Upper lobe of right lung (tissue), 1 donor: ENCODE measurements around the gene MSN. TPM values are rescaled to one million over a fixed set of nuclear protein-coding genes. Genes with fewer than 3 reads are reported as not detected.

Source experiments
- ATAC-seq: fragments of 200-7000 bp; cut with Tn5 transposase; one replicate; pipeline ENCODE4 v1.9.1; 2020; ENCODE audit warnings: mild to moderate bottlenecking, moderate library complexity
- DNase-seq: peaks from one replicate; pipeline ENCODE4 v3.0.0-alpha.2; 2020
- H3K27ac ChIP-seq: fragments of 200-600 bp; one replicate; pipeline ENCODE4 v1.8.0; 2022
- H3K27me3 ChIP-seq: fragments of 200-600 bp; one replicate; pipeline ENCODE4 v1.8.0; 2022; ENCODE audit warnings: mild to moderate bottlenecking
- H3K36me3 ChIP-seq: fragments of 200-600 bp; one replicate; pipeline ENCODE4 v1.8.0; 2022
- H3K4me1 ChIP-seq: fragments of 200-600 bp; one replicate; pipeline ENCODE4 v1.8.0; 2022
- H3K4me3 ChIP-seq: fragments of 200-600 bp; one replicate; pipeline ENCODE4 v1.8.0; 2022; ENCODE audit warnings: mild to moderate bottlenecking
- H3K9me3 ChIP-seq: fragments of 200-600 bp; one replicate; pipeline ENCODE4 v1.8.0; 2022
- CTCF ChIP-seq: fragments of 200-600 bp; IDR thresholded peaks from one replicate; pipeline ENCODE4 v1.8.0; 2022; ENCODE audit warnings: antibody characterized with exemption
- intact Hi-C: fragments of 100-400 bp; cut with DNase I; formaldehyde crosslinking; loops from one replicate; pipeline ENCODE4 v1.11.0; 2022
- total RNA-seq: library from RNA; stranded (reverse); fragmentation: NEBNext Ultra II Directional; extraction: Animal tissue kit (Norgen Biotek cat#: 25700); gene quantifications from one replicate; pipeline ENCODE4 v1.2.1, GENCODE V29; 2021
- donor health status: DM: no; HTN: yes; CAD: no; lungs with severe emphysema.

The MSN gene
- total RNA-seq, 1 donor from 2014 or later, result 462 TPM

- DNase-seq, result no peak
Measured at GRCh38 chrX:65688403-65688871, 21.0 kb downstream of the MSN start.

GRCh38 chrX:65689377-65689776 lies 21.9 kb downstream of the MSN start:
- no peak for ATAC-seq
- Histone ChIP-seq H3K27ac (no peak overlapping the region), H3K9me3 (no peaks in the 10 kb centered on the region), H3K27me3 (no peaks in the 10 kb centered on the region), H3K36me3 (no peaks in the 10 kb centered on the region), H3K4me1 (peaks cover 83% of the 10 kb centered on the region), H3K4me3 (no peak overlapping the region)
- TF ChIP-seq CTCF, result no peak
- DNase-seq, result no peak
- intact Hi-C loops, result no loop called here

More at GRCh38 chrX:65688403-65688871, 21.0 kb downstream of the MSN start:
- no peak for TF ChIP-seq CTCF
- peak; percentile 80 for ATAC-seq
- no peaks in the 10 kb centered on the region for H3K27me3 ChIP-seq
- H3K36me3 ChIP-seq, result no peaks in the 10 kb centered on the region
- intact Hi-C loops, result no loop called here
- no peak overlapping the region for H3K4me3 ChIP-seq
- H3K27ac ChIP-seq, result peak overlapping the region; percentile 24
- H3K4me1 ChIP-seq, result peaks cover 83% of the 10 kb centered on the region
- H3K9me3 ChIP-seq, result no peaks in the 10 kb centered on the region

GRCh38 chrX:65690057-65690855 lies 22.8 kb downstream of the MSN start:
- intact Hi-C loops, result no loop called here
- H3K4me1 ChIP-seq, result peaks cover 78% of the 10 kb centered on the region
- H3K36me3 ChIP-seq, result no peaks in the 10 kb centered on the region
- H3K27me3 ChIP-seq, result no peaks in the 10 kb centered on the region
- H3K9me3 ChIP-seq, result no peaks in the 10 kb centered on the region
- peak overlapping the region; percentile 11 for H3K27ac ChIP-seq
- no peak overlapping the region for H3K4me3 ChIP-seq
- DNase-seq (no peak), ATAC-seq (peak; percentile 63)
- TF ChIP-seq CTCF, result no peak

GRCh38 chrX:65695849-65696449 lies 28.5 kb downstream of the MSN start:
- ATAC-seq (no peak), DNase-seq (no peak)
- peaks cover 55% of the 10 kb centered on the region for H3K4me1 ChIP-seq
- no peaks in the 10 kb centered on the region for H3K27me3 ChIP-seq
- peak overlapping the region; percentile 60 for H3K27ac ChIP-seq
- no peaks in the 10 kb centered on the region for H3K9me3 ChIP-seq
- intact Hi-C loops, result no loop called here
- TF ChIP-seq CTCF, result no peak
- H3K36me3 ChIP-seq, result no peaks in the 10 kb centered on the region
- H3K4me3 ChIP-seq, result no peak overlapping the region

GRCh38 chrX:65696613-65697012 lies 29.2 kb downstream of the MSN start:
- intact Hi-C loops, result no loop called here
- Histone ChIP-seq H3K4me3 (no peak overlapping the region), H3K4me1 (peaks cover 48% of the 10 kb centered on the region), H3K36me3 (no peaks in the 10 kb centered on the region), H3K9me3 (no peaks in the 10 kb centered on the region), H3K27me3 (no peaks in the 10 kb centered on the region), H3K27ac (peak overlapping the region; percentile 60)
- no peak for ATAC-seq
- no peak for DNase-seq
- no peak for TF ChIP-seq CTCF
